ENCODE measurements around the gene PAGE2.
"Not testable (repeated sequence)": the region's sequence is repeated elsewhere in the genome, so short reads cannot be mapped to it uniquely, and the experiment has no call there.

The PAGE2 gene

DNA sequence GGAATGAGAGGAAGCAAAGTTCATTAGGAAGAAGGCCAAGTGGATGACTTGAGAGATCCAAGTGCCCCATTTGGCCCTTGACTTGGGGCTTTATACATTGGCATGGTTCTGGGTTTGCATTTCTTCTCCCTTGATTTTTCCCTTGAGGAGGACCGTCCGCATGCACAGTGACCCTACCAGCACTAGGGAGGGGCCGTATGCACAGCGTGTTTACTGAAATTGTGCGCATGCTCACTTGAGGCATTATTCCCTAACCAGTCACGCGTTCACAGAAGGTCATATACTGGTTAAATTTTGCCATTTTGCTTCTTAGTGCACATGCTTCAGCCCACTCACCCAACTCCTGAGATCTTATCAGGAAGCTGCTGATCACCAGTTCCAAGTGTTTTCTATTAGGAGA lies 35.1 kb downstream of the PAGE2 start:
- DNase-seq = no peak

DNA sequence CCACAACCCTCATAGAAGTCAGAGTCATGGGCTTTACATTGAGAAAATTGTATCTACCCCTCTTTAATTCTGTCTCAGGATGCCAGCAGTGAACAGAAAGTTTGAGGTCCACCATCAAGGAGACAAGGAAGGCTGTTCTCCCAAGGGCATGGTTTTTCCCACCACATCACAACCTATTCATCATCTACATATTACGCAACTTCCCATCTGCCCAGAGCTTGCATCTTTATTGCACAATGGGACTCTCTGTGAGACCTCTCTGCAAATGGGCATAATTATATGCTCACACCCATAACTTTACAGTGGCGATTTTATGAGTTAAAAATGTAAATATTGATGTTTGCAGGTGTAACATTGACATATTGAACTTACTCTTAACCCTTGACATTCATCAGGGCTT lies 38.9 kb downstream of the PAGE2 start:
- no peak for DNase-seq

DNA sequence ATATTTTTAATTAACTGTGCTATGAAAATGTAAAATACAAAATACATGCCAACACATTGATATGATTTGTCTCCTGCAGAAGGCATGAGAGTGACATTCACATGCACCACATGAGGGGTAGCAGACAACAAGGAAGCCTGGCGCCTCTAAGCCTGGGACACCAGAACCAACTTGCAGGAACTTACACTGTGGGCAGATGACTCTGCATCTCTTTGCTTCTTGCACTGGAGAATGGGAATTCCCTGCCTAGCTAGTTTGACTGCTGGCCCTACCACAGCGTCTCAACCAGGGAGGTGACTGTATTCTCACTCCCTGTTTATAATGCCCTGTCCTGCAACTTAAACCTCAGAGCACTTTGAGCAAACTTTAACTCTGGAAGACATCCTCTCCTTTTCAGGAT lies 40.5 kb downstream of the PAGE2 start:
- DNase-seq = no peak

DNA sequence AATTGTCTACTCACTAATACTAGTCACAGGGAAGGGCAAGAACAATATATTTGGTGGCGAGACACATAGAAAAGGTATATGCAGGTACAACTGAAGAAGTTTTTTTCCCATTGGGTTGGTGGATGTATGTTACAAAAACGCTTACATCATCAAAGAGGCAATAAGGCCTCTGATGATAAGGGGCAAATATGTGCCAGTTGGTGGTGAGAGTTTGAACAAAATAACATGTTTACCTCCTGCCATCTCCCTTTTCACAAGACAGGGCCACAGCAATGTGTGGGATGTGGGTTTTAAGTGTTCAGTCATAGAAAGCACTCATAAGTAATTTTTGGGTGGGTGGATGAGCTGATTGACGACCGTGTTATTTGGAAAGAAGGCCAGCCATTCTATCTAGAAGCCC lies 41.7 kb downstream of the PAGE2 start:
- DNase-seq = no peak

DNA sequence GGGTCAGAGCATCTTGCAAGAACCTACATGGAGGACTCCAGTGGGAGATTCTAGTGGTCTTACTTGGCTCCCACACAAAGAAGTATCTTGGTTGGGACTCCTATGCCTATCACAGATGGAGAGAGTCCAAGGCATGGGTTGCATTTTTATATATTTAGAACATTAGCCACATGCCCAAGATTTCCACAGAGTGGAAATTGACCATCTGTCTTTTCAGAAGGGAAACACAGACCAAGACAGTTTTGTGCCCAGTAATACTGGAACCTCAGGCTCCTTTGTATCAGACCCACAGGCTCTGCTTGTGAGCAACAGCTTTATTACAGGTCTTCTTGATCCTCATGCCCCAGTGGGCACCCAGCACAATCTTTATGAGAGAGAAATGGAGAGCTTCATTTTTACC lies 43.6 kb downstream of the PAGE2 start:
- no peak for DNase-seq

DNA sequence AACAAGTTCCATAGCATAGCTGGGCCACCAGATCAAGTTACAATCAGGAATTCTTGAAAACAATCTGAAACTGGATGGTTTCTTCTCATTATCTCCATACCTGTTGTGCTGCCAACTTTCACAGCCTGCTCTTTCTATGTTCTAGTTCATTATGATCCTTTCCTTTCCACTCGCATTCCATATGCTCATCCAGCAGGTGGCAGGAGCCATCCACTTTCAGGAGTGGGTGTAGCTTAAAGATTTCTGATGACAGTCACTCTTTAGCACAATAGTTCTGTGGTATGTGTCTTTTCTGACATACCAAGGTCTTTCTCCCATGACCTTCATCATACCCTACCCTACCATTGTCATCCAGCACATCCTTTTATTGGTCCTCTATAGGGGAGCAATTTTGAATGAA lies 46.4 kb downstream of the PAGE2 start:
- DNase-seq = peak in 21 of 56 donors; percentile 0 to 21 (median 1)

DNA sequence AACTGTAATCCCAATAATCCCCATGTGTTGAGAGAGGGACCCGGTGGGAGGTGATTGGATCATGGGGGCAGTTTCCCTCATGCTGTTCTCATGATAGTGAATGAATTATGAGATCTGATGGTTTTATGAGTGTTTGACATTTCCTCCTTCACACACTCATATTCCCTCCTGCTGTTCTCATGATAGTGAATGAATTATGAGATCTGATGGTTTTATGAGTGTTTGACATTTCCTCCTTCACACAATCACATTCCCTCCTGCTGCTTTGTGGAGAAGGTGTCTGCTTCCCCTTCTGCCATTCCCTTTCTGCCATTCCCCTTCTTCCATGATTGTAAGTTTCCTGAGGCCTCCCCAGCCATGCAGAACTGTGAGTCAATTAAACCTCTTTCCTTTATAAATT lies 52.0 kb downstream of the PAGE2 start:
- DNase-seq = not testable (repeated sequence)

Data from amygdala (tissue), 56 donors.